OCI-LY7 (cell line): ENCODE measurements around the gene CCDC57. TPM values are rescaled to one million over a fixed set of nuclear protein-coding genes. Genes with fewer than 3 reads are reported as not detected.

Experiments
- BruUV-seq: library from RNA; stranded (reverse); fragments of 400-500 nt; replicated peaks from 2 replicates; lab custom pipeline; 2021; lab: Mats Ljungman, UMichigan
- CTCF ChIA-PET: fragments of 300-600 bp; sonication (Branson Sonifier 250); formaldehyde crosslinking; loops from one replicate; lab custom pipeline; 2022; ENCODE audit warnings: antibody characterized with exemption; ENCODE audit not compliant: unreplicated experiment; lab: Charles Lee
- POLR2A ChIA-PET: fragments of 300-600 bp; sonication (Branson Sonifier 250); formaldehyde crosslinking; loops from one replicate; lab custom pipeline; 2022; ENCODE audit warnings: antibody characterized with exemption; lab: Charles Lee
- DNase-seq: peaks from one replicate; pipeline ENCODE4 v3.0.0-alpha.2; 2015; ENCODE audit warnings: low spot score
- H2AFZ ChIP-seq: fragments of 200-600 bp; sonication (generic), shearing (Covaris generic); 2 replicates; pipeline ENCODE4 v1.6.1; 2014; ENCODE audit warnings: mild to moderate bottlenecking, antibody characterized with exemption, low read length, moderate library complexity
- H3K27ac ChIP-seq: fragments of 200-600 bp; sonication (generic); 2 replicates; pipeline ENCODE4 v1.5.1; 2014; ENCODE audit warnings: mixed run types, low read depth, mild to moderate bottlenecking, moderate library complexity, low read length, inconsistent platforms; ENCODE audit not compliant: poor library complexity, severe bottlenecking
- H3K36me3 ChIP-seq: fragments of 200-600 bp; sonication (generic); 2 replicates; pipeline ENCODE4 v1.6.1; 2014; ENCODE audit warnings: mild to moderate bottlenecking, antibody characterized with exemption, low read length, moderate library complexity, mixed read lengths; ENCODE audit not compliant: insufficient read depth
- H3K4me1 ChIP-seq: fragments of 200-600 bp; sonication (generic); 2 replicates; pipeline ENCODE4 v1.5.1; 2014; ENCODE audit warnings: mild to moderate bottlenecking, low read length; ENCODE audit not compliant: insufficient read depth, poor library complexity, severe bottlenecking
- H3K4me2 ChIP-seq: fragments of 200-600 bp; sonication (generic); 2 replicates; pipeline ENCODE4 v1.6.1; 2014; ENCODE audit warnings: mild to moderate bottlenecking, low read length
- H3K4me3 ChIP-seq: fragments of 200-600 bp; sonication (generic); 2 replicates; pipeline ENCODE4 v1.5.1; 2014; ENCODE audit warnings: mild to moderate bottlenecking, low read depth, low read length; ENCODE audit not compliant: poor library complexity, severe bottlenecking
- H3K79me2 ChIP-seq: fragments of 200-600 bp; sonication (generic); 2 replicates; pipeline ENCODE4 v1.6.1; 2016; ENCODE audit warnings: low read depth, mild to moderate bottlenecking, low read length, moderate library complexity, mixed read lengths; ENCODE audit not compliant: insufficient read depth
- H3K9me2 ChIP-seq: fragments of 200-600 bp; sonication (generic); 2 replicates; pipeline ENCODE4 v1.6.1; 2016; ENCODE audit warnings: mild to moderate bottlenecking, low read length, mixed read lengths; ENCODE audit not compliant: insufficient read depth
- H3K9me3 ChIP-seq: fragments of 200-600 bp; sonication (generic); 2 replicates; pipeline ENCODE4 v1.6.1; 2014; ENCODE audit warnings: mild to moderate bottlenecking, mixed run types, low read length, mixed read lengths
- H4K20me1 ChIP-seq: fragments of 200-600 bp; sonication (generic); 2 replicates; pipeline ENCODE4 v1.6.1; 2014; ENCODE audit warnings: mild to moderate bottlenecking, antibody characterized with exemption, low read length, moderate library complexity, mixed read lengths; ENCODE audit not compliant: insufficient read depth
- CTCF ChIP-seq: fragments of 200-600 bp; sonication (generic); conservative IDR thresholded peaks from 2 replicates; pipeline ENCODE4 v1.5.1; 2014; ENCODE audit warnings: mild to moderate bottlenecking, antibody characterized with exemption, low read length, moderate library complexity, mixed read lengths
- EZH2phosphoT487 ChIP-seq: fragments of 200-600 bp; sonication (generic); IDR thresholded peaks from 2 replicates; pipeline ENCODE4 v1.6.1; 2018; ENCODE audit warnings: low read depth, borderline replicate concordance, mild to moderate bottlenecking, mixed run types, antibody characterized with exemption, low read length, moderate library complexity, mixed read lengths
- intact Hi-C: fragments of 100-400 bp; cut with micrococcal nuclease; formaldehyde crosslinking; loops from one replicate; pipeline ENCODE4 v1.10.0; 2022; ENCODE audit not compliant: unreplicated experiment
- microRNA-seq: library from miRNA; unstranded; fragments of <30 nt; microRNA quantifications from one replicate; pipeline ENCODE4 v1.2.0, GENCODE V29; 2022; ENCODE audit warnings: borderline replicate concordance
- total RNA-seq, 2 experiments: library from RNA; depleted of rRNA in 1 of 2; stranded (reverse); fragments of >200 nt in 1 of 2; shearing (Covaris generic) in 1 of 2; gene quantifications; 2 replicates each; pipeline ENCODE4 v1.2.3, GENCODE V29; 2014 to 2022

Gene CCDC57
- total RNA-seq, 2 experiments from 2014 or later = 34.5 to 58.7 TPM

DNA sequence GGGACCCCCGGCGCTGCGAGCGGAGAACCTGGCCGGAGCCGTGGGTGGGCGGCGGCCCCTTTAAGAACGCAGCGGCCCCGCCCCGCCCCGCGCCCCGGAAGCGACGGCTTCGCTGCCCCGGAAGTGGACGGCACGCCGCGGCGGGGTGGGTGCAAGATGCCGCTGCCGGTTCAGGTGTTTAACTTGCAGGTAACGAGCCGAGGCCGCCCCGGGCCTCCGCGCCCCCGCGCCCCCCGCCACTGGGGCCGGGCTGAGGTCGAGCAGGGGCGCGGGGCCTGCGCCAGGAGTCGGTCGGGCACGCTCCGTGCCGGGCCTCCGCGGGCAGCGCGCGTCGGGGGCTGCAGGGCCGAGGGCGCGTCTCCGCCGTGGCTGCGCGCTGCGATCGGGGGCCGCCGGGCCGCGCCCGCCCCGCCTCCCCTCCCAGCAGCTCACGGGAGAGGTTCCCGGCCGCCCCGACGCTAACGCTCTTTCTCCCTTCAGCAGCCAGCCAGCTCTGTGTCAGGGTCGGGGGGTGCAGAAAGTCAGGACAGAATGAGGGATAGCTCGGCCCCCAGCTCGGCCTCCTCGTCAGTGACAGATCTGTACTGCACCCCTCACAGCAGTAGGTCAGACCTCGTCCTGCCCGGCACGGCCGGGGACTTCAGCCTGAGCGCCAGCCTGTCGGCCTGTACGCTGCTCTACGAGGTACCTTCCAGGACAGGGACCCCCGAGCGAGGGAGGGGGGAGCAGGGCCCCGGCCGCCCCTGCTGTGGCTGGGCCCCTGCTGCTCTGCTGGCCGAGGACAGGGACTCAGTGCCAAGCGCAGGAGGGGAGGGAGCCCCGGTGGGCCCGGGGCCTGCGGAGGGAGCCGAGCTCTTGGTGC lies 160.6 kb downstream of the CCDC57 start, which contains the start of the genes GPS1 and RFNG:
Gene GPS1 (plus strand): TSS at position 123 of the 862 bp plus-strand sequence. CDS start 34 bp downstream, at position 157.
Gene RFNG (minus strand): TSS at position 36 of the 862 bp plus-strand sequence. CDS start 45 bp downstream, outside the sequence.
- peak; percentile 87 for DNase-seq
- no peaks in the 10 kb centered on the region for H3K9me3 ChIP-seq
- intact Hi-C loops = loop anchor here (1.0 kb wide), 1 partner anchor 15 kb away; the partner anchor contains the start of gene DCXR
- no peaks in the 10 kb centered on the region for H4K20me1 ChIP-seq
- H3K4me2 ChIP-seq = peak within 1 kb of the TSS; percentile 91
- BruUV-seq = TSS peak; percentile 74
- H3K79me2 ChIP-seq = peaks cover 8% of the 10 kb centered on the region; the same call in 1 of the 2 replicates
- peaks cover 38% of the 10 kb centered on the region for H3K36me3 ChIP-seq
- H2AFZ ChIP-seq = peak within 1 kb of the TSS; percentile 10; the same call in 1 of the 2 replicates
- H3K27ac ChIP-seq = no peak within 1 kb of the TSS
- H3K4me3 ChIP-seq = peak within 1 kb of the TSS; percentile 75
- no peaks in the 10 kb centered on the region for H3K9me2 ChIP-seq
- TF ChIP-seq CTCF = no peak
- TF ChIP-seq EZH2phosphoT487 = no peak
- ChIA-PET CTCF (no interaction called here), POLR2A (interaction anchor here (1.0 kb wide), 1 partner anchor 14 kb away, joined by 4 read pairs; the partner anchor contains the start of gene DCXR)
- H3K4me1 ChIP-seq = peaks cover 21% of the 10 kb centered on the region

Small RNA genes within 50 kb of the gene (microRNA-seq; reads per million reads assigned to microRNA genes)
- gene MIR6787 = not detected

Other genes with a start within 250 kb of the CCDC57 start
- 66.7 and 89.1 TPM in 2 replicates for gene ASPSCR1, start 235.2 kb downstream of the CCDC57 start, total RNA-seq (2014; rRNA removed; shearing (Covaris generic))
- gene ASPSCR1, start 235.2 kb downstream of the CCDC57 start, total RNA-seq (2022) = 77.8 and 81.8 TPM in 2 replicates
- gene CENPX, start 190.0 kb downstream of the CCDC57 start, total RNA-seq (2014; rRNA removed; shearing (Covaris generic)) = 249 and 251 TPM in 2 replicates
- 107 and 130 TPM in 2 replicates for gene CENPX, start 190.0 kb downstream of the CCDC57 start, total RNA-seq (2022)
- gene LRRC45, start 189.5 kb downstream of the CCDC57 start, total RNA-seq (2014; rRNA removed; shearing (Covaris generic)) = 52.0 and 62.6 TPM in 2 replicates
- gene LRRC45, start 189.5 kb downstream of the CCDC57 start, total RNA-seq (2022) = 40.9 and 41.2 TPM in 2 replicates
- 15.7 and 24.4 TPM in 2 replicates for gene RAC3, start 181.2 kb downstream of the CCDC57 start, total RNA-seq (2014; rRNA removed; shearing (Covaris generic))
- gene RAC3, start 181.2 kb downstream of the CCDC57 start, total RNA-seq (2022) = 15.1 and 16.4 TPM in 2 replicates
- gene DCXR, start 175.1 kb downstream of the CCDC57 start, total RNA-seq (2014; rRNA removed; shearing (Covaris generic)) = 138 and 147 TPM in 2 replicates
- gene DCXR, start 175.1 kb downstream of the CCDC57 start, total RNA-seq (2022) = 132 and 138 TPM in 2 replicates
- gene RFNG, start 161.0 kb downstream of the CCDC57 start, total RNA-seq (2014; rRNA removed; shearing (Covaris generic)) = 50.5 and 59.4 TPM in 2 replicates
- gene RFNG, start 161.0 kb downstream of the CCDC57 start, total RNA-seq (2022) = 41.3 and 47.3 TPM in 2 replicates
- 137 and 169 TPM in 2 replicates for gene GPS1, start 160.9 kb downstream of the CCDC57 start, total RNA-seq (2014; rRNA removed; shearing (Covaris generic))
- gene GPS1, start 160.9 kb downstream of the CCDC57 start, total RNA-seq (2022) = 123 and 133 TPM in 2 replicates
- 374 and 388 TPM in 2 replicates for gene DUS1L, start 147.0 kb downstream of the CCDC57 start, total RNA-seq (2014; rRNA removed; shearing (Covaris generic))
- gene DUS1L, start 147.0 kb downstream of the CCDC57 start, total RNA-seq (2022) = 300 and 320 TPM in 2 replicates
- gene FASN, start 114.6 kb downstream of the CCDC57 start, total RNA-seq (2014; rRNA removed; shearing (Covaris generic)) = 94.4 and 111 TPM in 2 replicates
- 299 and 364 TPM in 2 replicates for gene FASN, start 114.6 kb downstream of the CCDC57 start, total RNA-seq (2022)
- 10.1 and 21.6 TPM in 2 replicates for gene SLC16A3, start 16.2 kb upstream of the CCDC57 start, total RNA-seq (2014; rRNA removed; shearing (Covaris generic))
- 28.3 and 55.0 TPM in 2 replicates for gene SLC16A3, start 16.2 kb upstream of the CCDC57 start, total RNA-seq (2022)
- gene CSNK1D, start 60.9 kb upstream of the CCDC57 start, total RNA-seq (2014; rRNA removed; shearing (Covaris generic)) = 39.7 and 53.0 TPM in 2 replicates
- gene CSNK1D, start 60.9 kb upstream of the CCDC57 start, total RNA-seq (2022) = 170 and 181 TPM in 2 replicates
- gene CD7, start 104.8 kb upstream of the CCDC57 start, total RNA-seq (2014; rRNA removed; shearing (Covaris generic)) = not detected in 2 replicates
- not detected in 2 replicates for gene CD7, start 104.8 kb upstream of the CCDC57 start, total RNA-seq (2022)
- gene SECTM1, start 120.9 kb upstream of the CCDC57 start, total RNA-seq (2014; rRNA removed; shearing (Covaris generic)) = not detected in 2 replicates
- not detected in 2 replicates for gene SECTM1, start 120.9 kb upstream of the CCDC57 start, total RNA-seq (2022)
- 2.6 and 3.4 TPM in 2 replicates for gene TEX19, start 146.4 kb upstream of the CCDC57 start, total RNA-seq (2014; rRNA removed; shearing (Covaris generic))
- gene TEX19, start 146.4 kb upstream of the CCDC57 start, total RNA-seq (2022) = 1.8 and 2.0 TPM in 2 replicates
- gene UTS2R, start 158.9 kb upstream of the CCDC57 start, total RNA-seq (2014; rRNA removed; shearing (Covaris generic)) = 11.9 and 17.4 TPM in 2 replicates
- gene UTS2R, start 158.9 kb upstream of the CCDC57 start, total RNA-seq (2022) = 34.9 and 36.3 TPM in 2 replicates
- gene HEXD, start 205.5 kb upstream of the CCDC57 start, total RNA-seq (2014; rRNA removed; shearing (Covaris generic)) = 88.8 and 93.2 TPM in 2 replicates
- gene HEXD, start 205.5 kb upstream of the CCDC57 start, total RNA-seq (2022) = 87.9 and 94.7 TPM in 2 replicates
- 46.9 and 55.6 TPM in 2 replicates for gene OGFOD3, start 205.7 kb upstream of the CCDC57 start, total RNA-seq (2014; rRNA removed; shearing (Covaris generic))
- gene OGFOD3, start 205.7 kb upstream of the CCDC57 start, total RNA-seq (2022) = 65.2 and 80.8 TPM in 2 replicates
- 424 and 470 TPM in 2 replicates for gene CYBC1, start 237.9 kb upstream of the CCDC57 start, total RNA-seq (2014; rRNA removed; shearing (Covaris generic))
- gene CYBC1, start 237.9 kb upstream of the CCDC57 start, total RNA-seq (2022) = 679 and 701 TPM in 2 replicates
- gene NARF, start 245.9 kb upstream of the CCDC57 start, total RNA-seq (2014; rRNA removed; shearing (Covaris generic)) = 75.0 and 82.5 TPM in 2 replicates
- gene NARF, start 245.9 kb upstream of the CCDC57 start, total RNA-seq (2022) = 148 and 151 TPM in 2 replicates